Activated CD8-positive, alpha-beta memory T cell treated with anti-CD3 and anti-CD28 coated beads, Interleukin-2, amount 50 U/mL, for 1 hour (primary cell): ENCODE results near the gene FGR.

Experiments
- DNase-seq: peaks from one replicate; pipeline ENCODE4 v3.0.0-alpha.2; 2020; ENCODE audit errors: extremely low read depth

The FGR gene

DNA sequence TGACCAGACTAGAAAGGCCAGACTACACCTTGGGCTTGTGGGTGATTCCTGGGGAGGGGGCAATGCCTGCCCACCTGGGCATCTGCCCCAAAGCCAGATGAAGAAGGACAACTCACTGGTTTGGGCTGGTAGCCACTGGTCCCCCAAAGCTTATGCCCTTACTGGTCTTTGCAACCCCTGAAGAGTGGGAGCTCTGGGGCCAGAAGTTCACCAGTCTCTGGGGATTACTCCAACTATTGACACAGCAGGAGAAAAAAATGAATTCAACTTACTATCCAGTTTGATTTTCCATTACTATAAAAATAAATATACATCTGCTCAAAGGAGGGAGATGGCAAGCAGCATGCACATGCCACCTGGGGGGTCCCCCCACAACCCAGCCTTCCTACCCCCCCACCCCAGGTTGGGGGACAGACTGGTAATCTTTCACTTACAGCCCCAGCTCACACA is 33.6 kb downstream of the FGR start:
- no peak for DNase-seq

DNA sequence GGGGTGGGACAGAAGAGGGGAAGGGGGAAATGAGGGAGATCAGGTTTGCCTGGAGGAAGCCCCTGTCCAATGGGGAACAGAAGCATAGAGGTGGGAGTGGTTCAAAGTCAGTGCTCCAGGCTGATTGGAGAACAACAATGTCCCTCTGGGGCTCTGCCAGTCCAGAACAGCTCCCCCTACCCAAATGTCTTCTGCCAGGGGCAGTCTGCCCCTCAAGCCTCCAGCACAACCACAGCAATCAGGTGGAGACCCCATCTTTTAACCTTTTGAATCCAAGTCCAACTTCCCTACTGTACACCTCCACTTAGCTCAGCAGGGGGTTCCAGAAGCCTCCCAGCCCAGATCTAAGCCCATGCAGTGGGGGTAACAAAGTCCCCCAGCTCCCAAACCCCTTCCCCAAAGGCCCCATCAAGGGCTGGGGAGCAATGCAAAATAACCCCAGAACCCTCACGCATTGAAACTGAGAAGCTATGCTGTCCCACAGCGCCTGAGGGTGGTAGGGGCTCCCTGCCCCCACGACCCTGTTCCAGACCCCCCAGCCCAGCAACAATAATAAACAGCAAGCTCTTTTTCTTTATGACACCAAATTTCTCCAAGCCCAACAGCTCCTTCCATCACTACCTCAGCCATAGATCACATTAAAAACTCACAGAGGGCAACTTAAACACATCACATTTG is 34.3 kb downstream of the FGR start:
- DNase-seq, result no peak

DNA sequence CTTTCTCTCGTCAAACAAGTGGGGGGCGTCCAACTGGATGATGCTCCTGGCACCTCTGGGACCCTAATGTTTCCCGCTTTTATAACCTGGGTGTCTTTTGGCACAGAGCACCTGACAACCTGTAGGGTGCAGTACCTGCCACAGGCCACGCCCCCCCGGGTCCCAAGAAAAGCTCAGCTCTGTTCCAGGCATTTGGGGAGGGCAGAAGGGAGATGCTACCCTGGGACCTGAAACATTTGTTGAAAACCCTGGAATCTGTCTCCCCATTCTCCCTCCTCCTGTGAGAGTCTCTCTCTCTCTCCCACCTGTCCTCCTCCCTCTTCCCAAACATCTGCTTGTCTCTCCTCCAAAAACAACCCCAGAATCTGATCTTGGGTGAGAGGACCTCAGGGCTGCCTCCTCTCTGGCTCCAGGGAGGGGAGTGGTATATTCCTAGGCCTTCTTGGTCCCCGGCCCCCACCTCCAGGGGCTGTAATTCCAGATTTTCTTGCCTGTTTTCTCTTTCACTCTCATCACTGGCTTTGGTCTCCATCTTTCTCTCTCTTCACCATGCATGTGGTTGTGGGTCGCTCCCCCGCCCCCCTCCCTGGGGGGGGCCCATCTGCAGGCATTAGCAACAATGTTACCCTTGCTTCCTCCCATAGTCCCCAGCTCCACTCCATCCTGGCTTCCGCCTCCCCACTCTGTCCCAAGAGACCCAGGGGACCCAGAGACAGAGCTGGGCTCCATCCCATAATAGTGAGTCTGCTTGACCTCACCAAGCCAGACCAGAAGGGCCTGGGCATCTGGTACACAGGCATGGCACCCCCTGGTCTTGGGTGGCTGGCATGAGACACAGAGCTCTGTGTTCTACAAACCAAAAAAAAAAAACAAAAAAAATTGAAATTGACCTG is 35.1 kb downstream of the FGR start:
- DNase-seq, result no peak

DNA sequence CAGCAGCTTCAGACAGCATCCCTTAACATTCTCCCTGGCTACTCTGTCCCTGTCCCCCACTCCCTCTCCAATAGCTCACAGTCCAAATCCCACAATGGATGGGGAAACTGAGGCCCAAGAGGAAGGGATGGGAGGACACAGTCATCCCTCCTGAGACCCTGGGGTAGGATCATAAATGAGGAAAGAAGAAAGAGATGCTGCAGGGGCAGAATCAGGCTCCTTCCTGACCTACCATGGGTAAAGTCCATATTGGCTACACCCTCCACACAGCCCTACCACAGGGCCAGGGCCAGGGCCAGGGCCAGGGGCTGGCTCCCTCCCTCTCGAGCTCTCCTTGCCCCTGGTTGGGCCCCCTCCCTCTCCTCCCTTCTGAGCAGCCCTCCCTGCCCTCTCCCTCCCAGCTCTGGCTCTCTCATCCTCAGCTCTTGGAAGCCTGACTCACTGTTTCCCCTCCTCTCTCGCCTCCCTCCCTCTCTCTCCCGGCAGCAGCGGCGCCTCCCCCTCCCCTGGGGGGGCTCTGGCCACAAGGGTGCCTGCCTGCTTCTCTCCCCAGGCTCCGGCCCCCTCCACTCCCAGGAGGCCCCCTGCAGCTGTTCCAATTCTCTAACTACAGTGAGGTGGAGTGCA is 36.0 kb downstream of the FGR start:
- DNase-seq, result no peak

DNA sequence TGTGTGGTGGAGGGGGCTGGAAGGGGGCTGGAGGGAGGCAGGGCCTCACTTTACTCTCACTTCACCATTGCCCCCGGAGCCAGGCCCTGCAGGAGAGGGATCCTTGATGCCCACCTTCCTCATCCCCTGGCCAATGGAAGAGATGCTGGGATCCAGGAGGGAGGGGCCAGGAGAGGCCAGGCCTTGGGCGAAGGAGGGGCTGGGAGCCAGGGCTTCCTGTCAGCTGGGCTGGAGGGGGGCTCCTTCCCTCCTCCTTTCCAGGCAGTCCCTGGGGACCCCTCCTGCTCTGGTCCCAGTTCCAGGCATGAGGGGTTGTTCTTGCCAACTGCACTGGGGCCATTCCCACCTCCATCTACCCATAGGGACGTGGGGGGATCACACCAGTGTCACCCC is 36.7 kb downstream of the FGR start:
- DNase-seq, result no peak

DNA sequence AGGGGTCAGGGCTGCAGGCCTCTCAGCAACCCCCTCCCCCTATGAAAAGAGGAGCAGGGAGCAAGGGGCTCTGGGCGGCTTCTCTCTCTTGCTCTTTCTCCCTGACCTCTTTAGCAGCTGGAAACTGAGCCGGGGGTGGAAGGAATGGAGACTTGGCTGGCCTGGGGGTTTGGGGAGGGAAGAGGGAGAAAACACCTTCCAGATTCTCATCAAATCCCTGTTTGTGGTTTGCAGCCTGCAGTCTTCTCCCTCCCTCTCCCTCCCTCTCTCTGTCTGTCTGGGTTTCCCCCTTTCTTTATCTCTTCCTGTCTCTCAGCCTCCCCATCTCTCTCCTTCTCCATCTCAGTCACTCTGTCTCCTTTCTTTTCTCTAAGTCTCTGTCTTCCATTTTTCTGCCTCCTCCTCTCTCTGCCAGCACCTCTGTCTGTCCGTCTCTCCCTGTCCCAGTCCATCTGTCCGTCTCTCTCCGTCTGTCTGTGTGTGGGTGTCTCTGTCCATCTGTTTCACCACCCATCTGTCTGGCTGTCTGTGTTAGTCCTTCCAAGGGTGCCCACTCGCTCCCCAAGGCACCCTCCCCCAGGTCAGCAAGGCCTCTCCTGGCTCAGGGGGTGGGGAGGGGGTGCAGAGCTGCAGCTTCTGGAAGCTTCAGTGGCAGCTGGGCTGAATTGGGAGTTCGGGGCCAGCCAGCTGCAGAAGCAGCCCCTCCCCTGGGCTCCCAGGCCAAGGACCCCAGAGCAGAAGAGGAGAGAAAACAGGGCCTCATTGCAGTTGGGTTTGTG is 37.3 kb downstream of the FGR start:
- no peak for DNase-seq

DNA sequence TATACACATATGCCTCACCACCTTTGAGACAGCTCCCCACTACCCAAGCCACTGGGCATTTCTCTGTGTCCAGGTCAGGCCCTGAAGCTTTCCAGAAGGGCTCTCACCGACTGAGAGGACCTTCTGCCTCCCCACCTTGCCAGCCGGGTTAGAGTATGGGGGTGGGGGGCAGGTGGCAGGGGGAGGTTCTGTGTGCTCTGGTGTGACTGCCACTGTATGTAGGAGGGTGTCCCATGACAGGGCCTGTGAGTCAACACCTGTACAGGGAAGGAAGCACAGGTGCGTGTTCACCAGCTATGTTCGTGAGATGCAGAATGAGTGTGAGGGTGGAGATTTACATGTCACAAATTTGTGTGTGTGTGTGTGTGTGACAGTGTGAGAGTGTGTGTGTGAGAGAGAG is 38.0 kb downstream of the FGR start:
- no peak for DNase-seq

DNA sequence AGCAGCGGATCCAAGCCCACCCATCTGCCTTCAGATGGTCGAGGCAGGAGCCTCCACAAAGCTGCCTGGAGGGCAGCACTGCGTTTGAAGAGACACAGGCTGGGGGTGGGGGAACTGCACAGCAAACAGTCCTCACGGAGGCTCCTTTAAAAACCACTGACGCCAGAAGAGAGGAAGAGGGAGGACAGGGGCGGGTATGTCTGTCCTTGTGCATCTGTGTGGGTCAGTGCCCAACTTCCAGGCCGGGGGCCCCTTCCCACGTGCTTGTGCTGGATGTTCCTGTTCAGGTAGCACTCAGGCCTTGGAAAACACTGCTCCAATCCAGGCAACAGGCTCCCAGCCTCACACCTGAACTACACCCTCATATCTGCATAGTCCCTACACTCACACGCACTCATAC is 38.7 kb downstream of the FGR start:
- no peak for DNase-seq

DNA sequence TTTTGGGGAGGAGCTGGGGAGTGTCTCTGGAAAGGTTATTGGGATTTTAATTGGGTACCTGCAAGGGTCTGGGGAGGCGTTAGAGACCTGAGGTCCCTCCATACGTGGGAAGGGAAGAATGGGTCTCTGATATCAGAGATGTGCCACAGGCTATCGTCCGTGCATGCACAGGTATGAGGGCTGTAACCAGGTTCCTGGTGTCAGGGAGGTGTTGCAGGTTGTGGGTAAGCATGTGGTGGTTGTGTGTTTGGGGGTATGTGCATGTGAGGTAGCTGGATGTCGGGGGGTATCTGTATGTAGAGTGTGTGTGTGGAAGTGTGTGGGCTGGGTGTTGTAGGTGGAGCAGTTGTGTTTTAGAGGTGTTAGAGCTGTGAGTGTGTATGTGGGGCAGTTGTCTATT is 39.4 kb downstream of the FGR start:
- no peak for DNase-seq

DNA sequence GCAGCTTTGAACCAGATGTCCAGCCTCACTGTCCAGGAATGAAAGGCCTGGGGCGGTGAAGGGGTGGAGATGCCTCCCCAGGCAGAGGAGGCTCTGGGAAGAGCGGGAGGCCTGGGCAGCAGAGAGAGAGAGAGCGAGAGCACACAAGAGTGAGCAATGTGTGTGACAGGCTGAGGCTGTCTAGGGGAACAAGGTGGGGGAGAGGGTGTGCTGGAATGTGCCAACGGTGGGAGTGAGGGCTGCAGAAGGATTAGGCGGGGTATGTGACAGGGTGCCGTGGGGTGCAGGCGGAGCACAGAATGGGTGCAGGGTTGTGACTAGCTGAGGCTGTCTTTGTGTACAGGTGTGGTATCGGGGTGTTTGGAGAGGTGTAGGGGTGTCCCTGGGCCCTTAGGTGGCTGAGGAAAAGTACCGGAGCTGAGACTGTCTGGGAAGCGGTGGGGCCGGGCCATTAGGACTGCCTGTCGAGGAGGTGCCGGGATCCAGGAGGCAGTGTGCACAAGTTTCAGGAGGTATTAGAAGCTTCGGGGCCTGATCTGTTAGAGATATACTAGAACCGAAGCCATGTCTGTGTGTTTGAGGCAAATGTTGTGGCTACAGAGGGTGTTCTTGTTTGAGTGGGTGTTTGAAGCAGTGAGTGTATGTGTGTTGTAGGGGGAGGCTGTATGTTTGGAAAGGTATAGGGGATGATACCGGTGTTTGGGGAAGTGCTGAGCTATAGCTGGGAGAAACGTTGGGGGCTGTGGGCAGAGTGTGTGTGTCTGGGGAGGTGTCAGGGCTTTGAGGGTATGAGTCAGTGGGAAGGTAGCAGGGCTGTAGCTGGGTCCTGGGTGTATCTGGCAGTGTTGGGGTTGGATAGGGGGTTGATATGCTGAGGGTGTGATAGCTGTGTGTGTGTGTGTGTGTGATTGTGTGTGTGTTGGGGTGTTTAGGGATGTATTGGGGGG is 40.1 kb downstream of the FGR start:
- no peak for DNase-seq

DNA sequence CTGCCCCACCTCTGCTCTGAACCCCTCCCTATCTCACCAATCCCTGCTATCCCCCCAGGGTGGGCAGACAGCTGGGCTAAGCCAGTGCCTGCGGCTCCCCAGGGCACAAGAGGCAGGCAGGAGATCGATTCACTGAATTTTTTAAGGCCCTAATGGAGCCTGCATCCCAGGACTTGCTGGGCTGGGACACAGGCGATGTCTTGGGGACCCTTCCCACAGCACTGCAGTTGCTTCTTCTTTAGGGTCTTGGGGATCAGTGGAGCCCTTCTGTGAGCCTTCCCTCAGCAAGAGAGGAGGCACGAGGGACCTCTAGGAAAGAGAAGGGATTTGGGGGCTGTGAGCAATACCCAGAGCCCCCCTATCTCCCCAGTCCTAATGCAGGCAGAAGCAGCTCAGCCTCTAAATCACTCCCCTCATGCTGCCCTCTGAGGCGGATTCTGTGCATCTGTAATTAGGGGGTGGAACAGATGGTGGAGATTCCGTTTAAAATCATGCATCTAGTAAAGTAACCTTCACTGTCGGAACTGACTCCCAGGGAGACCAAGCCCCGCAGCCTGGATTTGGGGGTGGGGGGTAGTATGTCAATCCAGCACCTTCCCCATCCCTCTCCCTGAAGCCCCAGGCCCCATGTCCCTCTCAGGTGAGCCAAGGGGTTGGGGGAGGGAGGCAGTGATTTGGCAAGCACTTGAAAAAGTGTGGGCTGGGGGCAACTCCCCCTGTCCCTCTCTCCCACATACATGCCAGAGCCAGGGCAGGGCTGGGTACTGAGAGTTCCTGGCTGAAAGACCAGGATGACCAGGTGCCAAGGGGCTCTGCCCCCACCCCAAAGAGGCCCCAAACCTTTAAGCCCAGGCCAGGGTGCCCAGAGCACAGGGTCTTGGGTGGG is 41.1 kb downstream of the FGR start:
- no peak for DNase-seq

DNA sequence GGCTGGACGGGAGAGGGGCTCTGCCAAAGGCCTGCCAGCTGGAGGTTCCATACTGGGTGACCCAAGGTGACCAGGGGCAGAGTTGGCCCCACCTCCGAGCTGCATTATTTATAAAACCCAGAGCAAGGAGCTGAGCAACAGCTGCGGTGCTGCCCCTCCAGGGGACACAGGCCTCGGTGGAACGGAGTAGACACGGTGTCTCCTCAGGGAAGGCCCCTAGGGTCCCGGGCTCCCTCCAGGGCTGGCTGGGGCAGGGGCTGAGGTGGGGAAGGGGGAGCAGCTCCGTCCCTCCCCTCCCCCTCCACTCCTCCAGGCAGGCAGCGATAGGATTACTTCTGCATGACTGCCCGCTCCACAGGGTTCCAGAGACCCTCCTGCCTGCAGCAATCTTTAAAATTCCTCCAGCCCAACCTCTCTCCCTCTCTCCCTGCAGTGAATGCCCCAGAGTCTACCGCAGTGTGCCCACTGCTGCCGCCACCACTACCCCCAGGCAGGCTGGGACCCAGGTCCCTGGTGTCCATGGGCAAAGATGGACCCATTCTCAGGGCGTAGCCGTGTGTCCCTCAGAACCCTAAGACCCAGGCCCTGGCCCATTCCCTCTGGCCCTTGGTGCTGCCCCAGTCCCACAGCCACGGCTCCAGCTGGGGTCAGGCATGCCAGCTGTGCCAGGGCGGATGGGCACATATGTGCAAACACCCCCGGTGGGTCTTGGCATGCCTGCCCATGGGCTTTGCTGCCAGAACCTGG is 41.9 kb downstream of the FGR start:
- DNase-seq, result no peak

DNA sequence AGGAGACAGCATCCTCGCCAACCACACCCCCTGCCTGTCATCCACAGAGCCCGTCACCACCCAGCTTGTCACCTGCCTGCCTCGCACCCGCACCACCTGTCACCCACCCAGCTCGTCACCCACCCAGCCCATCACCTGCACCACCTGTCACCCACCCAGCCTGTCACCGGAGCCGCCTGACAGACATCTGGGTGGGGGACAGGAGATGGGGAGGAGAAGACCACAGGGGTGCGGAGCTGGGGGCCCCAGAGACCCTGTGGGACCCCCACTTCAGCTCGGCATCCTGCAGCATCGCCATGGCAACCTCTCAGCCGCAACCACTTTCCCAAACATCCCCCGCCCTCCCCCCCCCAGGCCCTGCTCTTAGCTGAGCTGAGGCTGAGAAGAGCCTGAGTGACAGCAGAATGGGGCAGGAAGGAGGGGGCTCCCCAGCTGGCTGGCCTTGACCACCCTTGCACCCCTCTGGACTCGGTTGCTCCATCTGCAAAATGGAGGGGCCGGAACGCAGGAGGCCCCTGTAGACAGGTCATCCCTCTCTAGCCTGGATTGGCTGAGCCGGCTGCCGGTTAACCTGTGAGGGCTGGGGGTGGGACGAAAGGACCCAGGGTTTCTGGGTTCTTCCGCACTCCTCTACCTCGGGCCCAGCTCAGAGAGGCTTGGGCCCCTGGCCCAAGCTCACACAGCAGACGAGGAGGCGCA is 42.6 kb downstream of the FGR start:
- DNase-seq, result no peak

DNA sequence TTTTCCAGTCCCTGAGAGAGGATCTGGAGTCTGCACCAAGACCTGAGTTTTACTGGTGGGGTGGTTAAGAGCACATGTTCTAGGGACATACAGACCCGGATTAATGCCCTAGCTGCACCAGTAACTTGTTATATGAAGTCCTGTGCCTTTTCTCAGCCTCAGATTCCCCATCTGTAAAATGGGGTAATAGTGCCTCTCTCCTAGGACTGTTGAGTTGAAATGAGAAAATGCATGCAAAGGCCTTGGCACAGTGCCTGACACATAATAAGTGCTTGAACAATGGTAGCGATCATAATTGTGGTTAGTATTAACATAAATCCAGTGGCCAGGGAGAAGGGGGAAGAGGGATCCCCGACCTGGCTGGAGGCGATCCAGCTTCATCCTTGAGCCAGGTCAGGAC is 43.4 kb downstream of the FGR start:
- no peak for DNase-seq

DNA sequence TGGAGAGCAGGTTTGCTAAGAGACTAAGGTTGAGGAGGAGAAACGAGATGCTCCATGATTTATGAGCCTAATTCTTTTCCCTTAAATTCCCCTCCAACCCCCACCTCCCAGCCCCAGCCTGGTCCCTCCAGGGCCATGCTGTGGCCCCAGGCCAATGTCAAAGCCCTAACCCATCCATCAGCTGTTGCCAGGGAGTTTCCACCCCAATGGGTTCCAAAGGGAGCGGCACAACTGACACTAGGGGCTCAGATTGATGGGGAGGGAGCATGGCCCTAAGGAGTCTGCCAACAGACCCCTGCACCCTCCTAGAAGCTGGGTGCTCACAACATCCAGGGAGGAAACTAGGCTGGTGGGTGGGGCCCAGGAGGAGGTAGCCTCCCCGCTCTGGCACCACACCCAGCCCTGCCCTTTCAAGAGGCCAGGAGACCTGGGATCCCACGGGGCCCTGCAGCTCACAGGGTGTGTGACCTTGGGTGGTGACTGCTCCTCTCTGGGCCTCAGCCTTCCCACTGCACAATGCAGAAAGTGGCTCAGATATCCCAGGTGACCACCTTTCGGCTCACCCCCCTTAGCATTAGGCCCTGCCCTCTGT is 44.0 kb downstream of the FGR start:
- no peak for DNase-seq

DNA sequence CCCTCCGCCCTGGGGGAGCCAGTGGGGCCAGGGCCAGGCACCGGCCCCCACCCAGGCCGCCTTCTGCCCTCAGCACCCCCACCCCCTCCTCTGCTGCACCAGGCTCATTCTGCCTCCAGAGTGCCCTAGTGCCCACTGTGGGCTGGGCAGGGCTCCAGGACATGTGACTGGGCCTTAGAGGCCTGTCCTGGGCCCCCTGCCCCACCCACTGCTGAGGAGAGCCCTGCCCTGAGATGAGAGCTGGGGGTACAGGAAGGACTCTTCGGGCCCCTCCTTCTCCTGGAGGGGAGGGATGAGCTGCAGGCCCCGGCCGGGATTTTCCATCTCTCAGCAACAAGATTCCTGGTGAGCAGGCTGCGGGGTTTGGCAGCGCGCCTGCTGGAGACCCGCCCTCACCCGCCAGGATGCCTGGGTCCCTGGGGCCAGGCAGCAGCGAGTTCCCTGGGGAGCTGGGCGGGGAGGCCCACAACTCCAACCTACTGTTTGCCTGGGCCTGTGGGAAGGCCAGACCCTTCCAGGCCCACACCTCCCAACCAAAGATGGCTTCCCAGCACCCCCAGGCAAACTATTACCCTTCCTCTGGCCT is 45.1 kb downstream of the FGR start:
- no peak for DNase-seq

DNA sequence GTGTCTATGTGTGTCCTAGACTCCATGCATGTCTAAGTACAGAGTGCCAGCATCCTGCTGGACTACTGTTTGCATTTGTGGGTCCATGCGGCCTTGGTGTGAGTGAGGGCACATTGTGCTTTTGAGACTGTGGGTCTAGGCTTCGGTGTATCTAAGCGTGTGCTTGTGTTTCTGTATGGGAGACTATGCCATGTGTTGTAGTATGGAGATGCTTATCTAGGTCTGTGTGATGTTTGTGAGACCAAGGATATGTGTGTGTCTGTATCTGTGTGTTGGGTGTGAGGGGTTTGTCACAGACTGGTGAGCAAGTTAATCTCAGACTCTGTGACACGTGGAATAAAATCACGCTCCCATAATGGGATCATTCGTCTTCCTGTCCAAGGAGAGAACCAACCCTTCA is 45.5 kb downstream of the FGR start:
- DNase-seq, result no peak
